ENCODE results near the gene CREBBP. TPM values are rescaled to one million over a fixed set of nuclear protein-coding genes. Genes with fewer than 3 reads are reported as not detected.
A peak's percentile ranks its signal among the peaks of the same experiment; 100 is the strongest.

The CREBBP gene
- total and polyA plus RNA-seq, 9 of the 15 experiments (the other 6 are each of a cell fraction or from before 2014, with no cell fraction given): 0.70 to 24.8 (median 5.6) TPM

- peak; percentile 24; the same call in 1 of the 2 replicates for TF ChIP-seq USF2 (CRISPR knock-in tag; IDR thresholded peaks at IDR 0.05)
- TF ChIP-seq MAFK (IDR thresholded peaks at IDR 0.05; ENCODE audit: low read length): no peak
- TF ChIP-seq ATF1 (CRISPR knock-in tag; IDR thresholded peaks at IDR 0.05): no peak
- peak; percentile 66 for TF ChIP-seq ATF1 (tag; IDR thresholded peaks at IDR 0.05)
- TF ChIP-seq U2AF2 (optimal IDR thresholded peaks at IDR 0.05; ENCODE audit: low read depth, low read length): no peak
- TF ChIP-seq LCOR (CRISPR knock-in tag; IDR thresholded peaks at IDR 0.05): no peak
- TF ChIP-seq FOXP1 (CRISPR knock-in tag; IDR thresholded peaks at IDR 0.05): no peak
- TF ChIP-seq NFIC (IDR thresholded peaks at IDR 0.05): no peak
- no peak for TF ChIP-seq MTF1 (CRISPR knock-in tag; IDR thresholded peaks at IDR 0.05; ENCODE audit: borderline replicate concordance)
- TF ChIP-seq DMBX1 (CRISPR knock-in tag; IDR thresholded peaks at IDR 0.05; ENCODE audit: borderline replicate concordance): peak; percentile 11; the same call in 1 of the 2 replicates
- TF ChIP-seq KLF1 (tag; IDR thresholded peaks at IDR 0.05): no peak
- peak; percentile 54; the same call in 1 of the 2 replicates for TF ChIP-seq SMAD4 (CRISPR knock-in tag; conservative IDR thresholded peaks at IDR 0.05)
- TF ChIP-seq ZNF408 (CRISPR knock-in tag; IDR thresholded peaks at IDR 0.05; ENCODE audit: low read depth): no peak
- TF ChIP-seq NCOA4 (IDR thresholded peaks at IDR 0.05; ENCODE audit: partially characterized antibody): no peak
- TF ChIP-seq RREB1 (CRISPR knock-in tag; IDR thresholded peaks at IDR 0.05): peak; percentile 35; the same call in 1 of the 2 replicates
- TF ChIP-seq BDP1 (IDR thresholded peaks at IDR 0.05; ENCODE audit: insufficient read depth, insufficient read length): no peak
- no peak for TF ChIP-seq SRSF7 (optimal IDR thresholded peaks at IDR 0.05; ENCODE audit: low read depth, low read length)
- TF ChIP-seq NONO (IDR thresholded peaks at IDR 0.05; ENCODE audit: low read depth in 2 of 2, low read length in 1 of 2): peak; percentile 65 to 73; a peak in 1 of 4 replicates
- no peak for TF ChIP-seq HOMEZ (CRISPR knock-in tag; IDR thresholded peaks at IDR 0.05)
- no peak for TF ChIP-seq ZBTB8A (IDR thresholded peaks at IDR 0.05; ENCODE audit: partially characterized antibody)
Measured at GRCh38 chr16:3880623-3881498, at the start of gene CREBBP (continued).

Data from K562 (cell line).